ENCODE results near the gene IMP4. TPM values are rescaled to one million over a fixed set of nuclear protein-coding genes. Genes with fewer than 3 reads are reported as not detected.

IMP4 gene
- total and polyA plus RNA-seq, 2 of the 8 experiments (the other 6 are each of a cell fraction or from before 2014, with no cell fraction given): 96.8 to 194 TPM

- H3K23ac ChIP-seq (ENCODE audit: insufficient read length): no peak overlapping the region
- TF ChIP-seq TBP (IDR thresholded peaks at IDR 0.05; ENCODE audit: low read depth, low read length): no peak
- no peak for TF ChIP-seq YY1 (IDR thresholded peaks at IDR 0.05; ENCODE audit: low read depth, low read length)
- no peak for TF ChIP-seq CREB1 (IDR thresholded peaks at IDR 0.05)
- TF ChIP-seq MAX (IDR thresholded peaks at IDR 0.05): no peak
- TF ChIP-seq SP2 (IDR thresholded peaks at IDR 0.05; ENCODE audit: low read length): no peak
- no peak for TF ChIP-seq RXRA (IDR thresholded peaks at IDR 0.05; ENCODE audit: insufficient read depth, low read depth, low read length)
- TF ChIP-seq KDM4A (IDR thresholded peaks at IDR 0.05; ENCODE audit: low read depth, low read length, severe bottlenecking): no peak
- TF ChIP-seq ATF2 (IDR thresholded peaks at IDR 0.05; ENCODE audit: low read length): no peak
- TF ChIP-seq RBBP5 (IDR thresholded peaks at IDR 0.05; ENCODE audit: borderline replicate concordance, low read depth, low read length): no peak
- TF ChIP-seq NRF1 (IDR thresholded peaks at IDR 0.05; ENCODE audit: low read depth, low read length): no peak
- TF ChIP-seq CHD1 (IDR thresholded peaks at IDR 0.05; ENCODE audit: low read depth, low read length): no peak
- TF ChIP-seq SP4 (IDR thresholded peaks at IDR 0.05; ENCODE audit: low read length): no peak
- TF ChIP-seq TEAD4 (IDR thresholded peaks at IDR 0.05; ENCODE audit: low read depth, low read length): no peak
These were observed 8.7 kb upstream of the IMP4 start for GRCh38 chr2:130334026-130334425.

More at GRCh38 chr2:130334026-130334425, 8.7 kb upstream of the IMP4 start:
- Histone ChIP-seq H2BK120ac (replicated peaks; ENCODE audit: low read depth, low read length) (no peak overlapping the region), H3K18ac (ENCODE audit: extremely low read depth, low read length) (no peak overlapping the region), H3K27ac (ENCODE audit: low read depth, low read length) (no peak overlapping the region), H4K8ac (ENCODE audit: extremely low read depth, insufficient read depth, low read length) (no peak overlapping the region), H3K4me3 (ENCODE audit: extremely low read depth in 1 of 4, insufficient read depth in 2 of 4, low read depth in 3 of 4, low read length in 4 of 4) (no peak overlapping the region), H3K9me3 (ENCODE audit: insufficient read depth in 2 of 2, low read depth in 1 of 2, low read length in 1 of 2) (no peaks in the 10 kb centered on the region), H2BK5ac (ENCODE audit: low read depth, low read length) (no peak overlapping the region), H2BK15ac (ENCODE audit: low read length) (no peak overlapping the region), H4K5ac (ENCODE audit: insufficient read length, low read depth, low read length) (no peak overlapping the region), H2AFZ (ENCODE audit: low read length) (no peak overlapping the region), H3K4ac (replicated peaks; ENCODE audit: insufficient read length, low read depth, low read length) (no peak overlapping the region), H2AK5ac (ENCODE audit: low read depth, low read length) (no peak overlapping the region), H3K79me2 (ENCODE audit: control insufficient read depth in 1 of 2, insufficient read depth in 2 of 2, low read length in 2 of 2) (no peaks in the 10 kb centered on the region), H3K23me2 (ENCODE audit: low read depth, low read length) (no peaks in the 10 kb centered on the region), H3K4me2 (ENCODE audit: insufficient read depth in 1 of 2, low read depth in 2 of 2, low read length in 2 of 2) (no peak overlapping the region), H2BK20ac (ENCODE audit: low read length) (no peak overlapping the region), H3K9ac (replicated peaks in 1 of 4; ENCODE audit: extremely low read depth in 1 of 4, low read depth in 3 of 4, low read length in 3 of 4) (no peak overlapping the region), H3K27me3 (replicated peaks in 1 of 4; ENCODE audit: control insufficient read depth in 3 of 4, extremely low read depth in 1 of 4, insufficient read depth in 3 of 4, low read length in 3 of 4) (no peaks in the 10 kb centered on the region), H3K36me3 (ENCODE audit: control insufficient read depth in 2 of 4, insufficient read depth in 4 of 4, low read length in 3 of 4) (0 out of 8 replicates have a peak, but pooled peaks cover 0 to 3% (median 0%) of the 10 kb centered on the region in 4 experiments), H3K14ac (ENCODE audit: insufficient read length) (no peak overlapping the region), H3K4me1 (replicated peaks in 1 of 4; ENCODE audit: control insufficient read depth in 3 of 4, insufficient read depth in 4 of 4, low read length in 3 of 4) (peaks cover 0 to 5% (median 4%) of the 10 kb centered on the region in 4 experiments; a peak in 4 of 7 replicates), H3K79me1 (ENCODE audit: low read depth, low read length) (no peaks in the 10 kb centered on the region; the same call in 1 of the 2 replicates), H4K20me1 (replicated peaks in 1 of 2; ENCODE audit: control insufficient read depth in 1 of 2, insufficient read depth in 2 of 2, low read length in 2 of 2) (peaks cover 0 to 2% of the 10 kb centered on the region in 2 experiments), H2BK12ac (ENCODE audit: low read depth, low read length) (no peak overlapping the region), H4K91ac (replicated peaks; ENCODE audit: insufficient read length, low read length) (no peak overlapping the region), H3K56ac (replicated peaks; ENCODE audit: insufficient read length, low read depth, low read length) (no peak overlapping the region)
- FAIRE-seq (no peak), DNase-seq (ENCODE audit: low read depth in 1 of 2, low spot score in 2 of 2) (peak in 1 of 2 experiments; percentile 32)
- ChIA-PET CTCF (ENCODE audit: partially characterized antibody) (interaction anchor here (0.6 to 5.6 kb wide), 12 partner anchors 7 to 1168 kb away, joined by 3 to 65 read pairs (median 4); partner anchors contain the start of genes IMP4, MZT2B, PTPN18 and SMPD4), POLR2A (ENCODE audit: partially characterized antibody) (interaction anchor here (0.6 to 3.1 kb wide), 5 partner anchors 8 to 154 kb away, joined by 3 to 16 read pairs (median 7); partner anchors contain the start of genes IMP4, MZT2B and SMPD4)
- 87% methylated on average over 6 of the region's 6 CpGs; no CpG with 5 or more reads in 1 of the 2 experiments for WGBS, 2 experiments (ENCODE audit: extremely low coverage in 1 of 2, insufficient coverage in 1 of 2, insufficient read length in 1 of 2, insufficient replicate concordance in 2 of 2, low coverage in 1 of 2, low lambda C conversion rate in 2 of 2, missing lambda C conversion rate in 1 of 2)

Data from H1 (cell line).